Muscle layer of colon (tissue), 2 donors: ENCODE results near the gene OPTC.

Experiments
- H3K27ac ChIP-seq: one replicate; pipeline ENCODE4 v1.7.0; 2013; ENCODE audit warnings: low read depth, mild to moderate bottlenecking, low read length, moderate library complexity
- H3K27me3 ChIP-seq, 2 donors: one replicate each; pipeline ENCODE4 v1.7.0; 2013; ENCODE audit warnings: low read length in 2 of 2, mild to moderate bottlenecking in 2 of 2; ENCODE audit not compliant: insufficient read depth in 2 of 2, control insufficient read depth in 1 of 2
- H3K36me3 ChIP-seq: one replicate; pipeline ENCODE4 v1.7.0; 2013; ENCODE audit warnings: mild to moderate bottlenecking, low read length; ENCODE audit not compliant: insufficient read depth
- H3K4me1 ChIP-seq: one replicate; pipeline ENCODE4 v1.7.0; 2013; ENCODE audit warnings: mild to moderate bottlenecking, low read length; ENCODE audit not compliant: insufficient read depth
- H3K4me3 ChIP-seq, 2 donors: one replicate each; pipeline ENCODE4 v1.7.0; 2013; ENCODE audit warnings: low read length in 2 of 2, low read depth in 1 of 2, mild to moderate bottlenecking in 1 of 2, moderate library complexity in 1 of 2
- H3K9ac ChIP-seq: one replicate; pipeline ENCODE4 v1.7.0; 2013; ENCODE audit warnings: low read length
- H3K9me3 ChIP-seq: one replicate; pipeline ENCODE4 v1.7.0; 2013; ENCODE audit warnings: mild to moderate bottlenecking, low read length
- donor health status: abdominal sarcoma.
- donor health status: Adenocarcinoma of cecum.

OPTC gene

GRCh38 chr1:203478986-203479385, 15.0 kb upstream of the OPTC start:
- peaks cover 9% of the 10 kb centered on the region for H3K36me3 ChIP-seq
- H3K27me3 ChIP-seq: no peaks in the 10 kb centered on the region
- H3K4me3 ChIP-seq: peak overlapping the region in 1 of 2 donors; percentile 67
- H3K4me1 ChIP-seq: peaks cover 66% of the 10 kb centered on the region
- peak overlapping the region; percentile 85 for H3K27ac ChIP-seq
- H3K9ac ChIP-seq: peak overlapping the region; percentile 31
- H3K9me3 ChIP-seq: no peaks in the 10 kb centered on the region

GRCh38 chr1:203479646-203480045, 14.3 kb upstream of the OPTC start:
- Histone ChIP-seq H3K27me3 (no peaks in the 10 kb centered on the region), H3K36me3 (peaks cover 16% of the 10 kb centered on the region), H3K4me1 (peaks cover 72% of the 10 kb centered on the region), H3K4me3 (peak overlapping the region in 1 of 2 donors; percentile 12), H3K9me3 (no peaks in the 10 kb centered on the region), H3K27ac (peak overlapping the region; percentile 85), H3K9ac (no peak overlapping the region)

- H3K4me3 ChIP-seq: peak overlapping the region; percentile 5 to 12
Measured at GRCh38 chr1:203480084-203480483, 13.9 kb upstream of the OPTC start.

GRCh38 chr1:203480525-203481084, 13.3 kb upstream of the OPTC start:
- Histone ChIP-seq H3K4me3 (peak overlapping the region; percentile 5 to 12), H3K36me3 (peaks cover 25% of the 10 kb centered on the region), H3K9ac (peak overlapping the region; percentile 49), H3K27me3 (no peaks in the 10 kb centered on the region), H3K9me3 (no peaks in the 10 kb centered on the region), H3K4me1 (peaks cover 75% of the 10 kb centered on the region), H3K27ac (peak overlapping the region; percentile 85)

More at GRCh38 chr1:203480084-203480483, 13.9 kb upstream of the OPTC start:
- H3K9me3 ChIP-seq: no peaks in the 10 kb centered on the region
- no peaks in the 10 kb centered on the region for H3K27me3 ChIP-seq
- H3K4me1 ChIP-seq: peaks cover 72% of the 10 kb centered on the region
- H3K9ac ChIP-seq: peak overlapping the region; percentile 49
- peak overlapping the region; percentile 85 for H3K27ac ChIP-seq
- H3K36me3 ChIP-seq: peaks cover 20% of the 10 kb centered on the region

GRCh38 chr1:203481196-203481595, 12.8 kb upstream of the OPTC start:
- peaks cover 78% of the 10 kb centered on the region for H3K4me1 ChIP-seq
- H3K27ac ChIP-seq: peak overlapping the region; percentile 85
- no peaks in the 10 kb centered on the region for H3K9me3 ChIP-seq
- H3K27me3 ChIP-seq: no peaks in the 10 kb centered on the region
- H3K36me3 ChIP-seq: peaks cover 31% of the 10 kb centered on the region
- no peak overlapping the region for H3K4me3 ChIP-seq
- H3K9ac ChIP-seq: no peak overlapping the region

GRCh38 chr1:203486618-203487370, 7.2 kb upstream of the OPTC start:
- H3K4me1 ChIP-seq: peaks cover 42% of the 10 kb centered on the region
- H3K4me3 ChIP-seq: peak overlapping the region in 1 of 2 donors; percentile 16
- peak overlapping the region; percentile 92 for H3K27ac ChIP-seq
- peak overlapping the region; percentile 70 for H3K9ac ChIP-seq
- H3K9me3 ChIP-seq: no peaks in the 10 kb centered on the region
- H3K27me3 ChIP-seq: no peaks in the 10 kb centered on the region
- H3K36me3 ChIP-seq: peaks cover 50% of the 10 kb centered on the region

- Histone ChIP-seq H3K4me1 (peaks cover 37% of the 10 kb centered on the region), H3K36me3 (peaks cover 46% of the 10 kb centered on the region), H3K27ac (peak overlapping the region; percentile 92), H3K4me3 (no peak overlapping the region), H3K27me3 (no peaks in the 10 kb centered on the region), H3K9ac (no peak overlapping the region), H3K9me3 (no peaks in the 10 kb centered on the region)
Measured at GRCh38 chr1:203488539-203488938, 5.4 kb upstream of the OPTC start.

GRCh38 chr1:203490607-203491006, 3.3 kb upstream of the OPTC start:
- Histone ChIP-seq H3K4me1 (peaks cover 17% of the 10 kb centered on the region), H3K9me3 (no peaks in the 10 kb centered on the region), H3K27ac (no peak overlapping the region), H3K27me3 (no peaks in the 10 kb centered on the region), H3K4me3 (no peak overlapping the region), H3K36me3 (peaks cover 25% of the 10 kb centered on the region), H3K9ac (no peak overlapping the region)

- H3K36me3 ChIP-seq: peaks cover 14% of the 10 kb centered on the region
- H3K27ac ChIP-seq: no peak overlapping the region
- no peaks in the 10 kb centered on the region for H3K9me3 ChIP-seq
- no peaks in the 10 kb centered on the region for H3K27me3 ChIP-seq
- H3K4me3 ChIP-seq: no peak overlapping the region
- H3K9ac ChIP-seq: peak overlapping the region; percentile 13
- peaks cover 11% of the 10 kb centered on the region for H3K4me1 ChIP-seq
Measured at GRCh38 chr1:203491664-203492063, 2.3 kb upstream of the OPTC start.

- Histone ChIP-seq H3K27ac (no peak overlapping the region), H3K27me3 (no peaks in the 10 kb centered on the region), H3K9ac (peak overlapping the region; percentile 13), H3K4me3 (no peak overlapping the region), H3K9me3 (no peaks in the 10 kb centered on the region), H3K36me3 (peaks cover 9% of the 10 kb centered on the region), H3K4me1 (peaks cover 5% of the 10 kb centered on the region)
Measured at GRCh38 chr1:203492082-203492747, 1.7 kb upstream of the OPTC start.

GRCh38 chr1:203492748-203493130, 1.2 kb upstream of the OPTC start:
- H3K36me3 ChIP-seq: peaks cover 8% of the 10 kb centered on the region
- no peak overlapping the region for H3K9ac ChIP-seq
- no peaks in the 10 kb centered on the region for H3K27me3 ChIP-seq
- no peak overlapping the region for H3K4me3 ChIP-seq
- no peaks in the 10 kb centered on the region for H3K9me3 ChIP-seq
- H3K4me1 ChIP-seq: peaks cover 4% of the 10 kb centered on the region
- no peak overlapping the region for H3K27ac ChIP-seq
